Neural cell (in vitro differentiated cells): ENCODE measurements around the gene KCNMB2. TPM values are rescaled to one million over a fixed set of nuclear protein-coding genes. Genes with fewer than 3 reads are reported as not detected.

ENCODE experiments used
- H2AFZ ChIP-seq: fragments of 200-600, 300-800 bp; sonication (generic), shearing (Covaris generic); 2 replicates; pipeline ENCODE4 v1.6.0; 2014; ENCODE audit warnings: low read depth, mild to moderate bottlenecking, antibody characterized with exemption, low read length, moderate library complexity
- H3F3A ChIP-seq: fragments of 200-600 bp; shearing (Covaris generic); 2 replicates; pipeline ENCODE4 v1.6.1; 2016; ENCODE audit warnings: mild to moderate bottlenecking, moderate library complexity, mixed read lengths, antibody characterized with exemption, low read length; ENCODE audit not compliant: insufficient read depth, poor library complexity, severe bottlenecking
- H3K27ac ChIP-seq: fragments of 200-600, 300-800 bp; sonication (generic), shearing (Covaris generic); 2 replicates; pipeline ENCODE4 v1.5.1; 2014; ENCODE audit warnings: mild to moderate bottlenecking, low read length, moderate library complexity
- H3K27me3 ChIP-seq: fragments of 300-800, 200-600 bp; sonication (generic), shearing (Covaris generic); 2 replicates; pipeline ENCODE4 v1.6.0; 2014; ENCODE audit warnings: mild to moderate bottlenecking, low read depth, low read length, moderate library complexity; ENCODE audit not compliant: insufficient read depth
- H3K36me3 ChIP-seq: fragments of 300-800, 200-600 bp; sonication (generic), shearing (Covaris generic); 2 replicates; pipeline ENCODE4 v1.5.1; 2014; ENCODE audit warnings: mild to moderate bottlenecking, antibody characterized with exemption, low read length, moderate library complexity; ENCODE audit not compliant: insufficient read depth
- H3K4me2 ChIP-seq: fragments of 300-800, 200-600 bp; sonication (generic), shearing (Covaris generic); 2 replicates; pipeline ENCODE4 v1.6.0; 2014; ENCODE audit warnings: mild to moderate bottlenecking, low read length
- H3K4me3 ChIP-seq: fragments of 300-800, 200-600 bp; sonication (generic), shearing (Covaris generic); 2 replicates; pipeline ENCODE4 v1.5.1; 2014; ENCODE audit warnings: mild to moderate bottlenecking, low read length, moderate library complexity
- H3K79me2 ChIP-seq: fragments of 200-600 bp; shearing (Covaris generic); replicated peaks from 2 replicates; pipeline ENCODE4 v1.6.0; 2014; ENCODE audit warnings: mild to moderate bottlenecking, low read length, moderate library complexity; ENCODE audit not compliant: insufficient read depth
- H3K9ac ChIP-seq: fragments of 300-800, 200-600 bp; sonication (generic), shearing (Covaris generic); 2 replicates; pipeline ENCODE4 v1.6.1; 2016; ENCODE audit warnings: mild to moderate bottlenecking, low read length, mixed read lengths
- H3K9me2 ChIP-seq: fragments of 200-600 bp; shearing (Covaris generic); 2 replicates; pipeline ENCODE4 v1.6.1; 2016; ENCODE audit warnings: mild to moderate bottlenecking, low read length, mixed read lengths; ENCODE audit not compliant: insufficient read depth
- H3K9me3 ChIP-seq: fragments of 200-600, 300-800 bp; sonication (generic), shearing (Covaris generic); 2 replicates; pipeline ENCODE4 v1.6.1; 2016; ENCODE audit warnings: mild to moderate bottlenecking, mixed run types, low read length, moderate library complexity, mixed read lengths
- H4K20me1 ChIP-seq: fragments of 200-600 bp; shearing (Covaris generic); 2 replicates; pipeline ENCODE4 v1.6.1; 2016; ENCODE audit warnings: mild to moderate bottlenecking, mixed run types; ENCODE audit not compliant: insufficient read depth
- EP300 ChIP-seq: fragments of 450-650 bp; conservative IDR thresholded peaks from 2 replicates; pipeline ENCODE4 v1.6.1; 2014; ENCODE audit warnings: antibody characterized with exemption, mild to moderate bottlenecking, moderate library complexity; ENCODE audit not compliant: poor library complexity, severe bottlenecking
- EZH2 ChIP-seq: fragments of 200-600, 300-800 bp; shearing (Covaris generic), sonication (generic); IDR thresholded peaks from 2 replicates; pipeline ENCODE4 v1.6.1; 2014; ENCODE audit warnings: antibody characterized with exemption, low read length, borderline replicate concordance, mild to moderate bottlenecking; ENCODE audit not compliant: insufficient read depth, poor library complexity, severe bottlenecking
- RAD21 ChIP-seq: fragments of 450-650 bp; conservative IDR thresholded peaks from 2 replicates; pipeline ENCODE4 v1.6.1; 2014; ENCODE audit warnings: antibody characterized with exemption, mild to moderate bottlenecking, moderate library complexity
- SMC3 ChIP-seq: fragments of 450-650 bp; conservative IDR thresholded peaks from 2 replicates; pipeline ENCODE4 v1.6.1; 2014; ENCODE audit warnings: antibody characterized with exemption, mild to moderate bottlenecking, moderate library complexity; ENCODE audit not compliant: poor library complexity
- TAF1 ChIP-seq: IDR thresholded peaks from 2 replicates; pipeline ENCODE4 v1.6.1; 2012; ENCODE audit warnings: low read depth
- polyA plus RNA-seq: library from polyadenylated mRNA; depleted of rRNA; stranded (reverse); fragments of >200 nt; gene quantifications from 2 replicates; pipeline ENCODE4 v1.2.3, GENCODE V29; 2014
- TF ChIP-seq, protein P1 (sequence below): IDR thresholded peaks from 2 replicates; pipeline ENCODE4 v1.6.1; 2012; ENCODE audit warnings: borderline replicate concordance
- TF ChIP-seq, protein P2 (sequence below): fragments of 450-650 bp; IDR thresholded peaks from 2 replicates; pipeline ENCODE4 v1.5.1; 2014; ENCODE audit warnings: antibody characterized with exemption, mild to moderate bottlenecking, moderate library complexity; ENCODE audit not compliant: poor library complexity, severe bottlenecking

Gene KCNMB2
- polyA plus RNA-seq, 1 donor from 2014 or later, result 0.93 TPM

DNA sequence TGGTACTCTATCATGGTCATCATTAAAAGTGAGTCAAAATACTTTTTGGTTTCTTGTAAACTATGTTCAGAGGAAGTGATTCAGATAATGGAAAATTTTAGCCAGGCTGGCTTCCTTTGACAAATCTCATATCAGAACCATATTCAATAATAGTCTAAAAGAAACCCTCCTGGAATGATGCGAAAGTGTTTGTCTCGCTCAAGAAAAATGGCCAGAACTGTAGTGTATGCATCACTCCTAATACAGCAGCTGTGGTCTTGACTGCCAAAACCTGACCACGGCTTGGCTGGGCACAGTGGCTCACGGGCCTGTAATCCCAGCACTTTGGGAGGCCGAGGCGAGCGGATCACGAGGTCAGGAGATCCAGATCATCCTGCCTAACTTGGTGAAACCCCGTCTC lies 35.6 kb upstream of the KCNMB2 start:
- H3F3A ChIP-seq, result no peaks in the 10 kb centered on the region
- H3K4me2 ChIP-seq, result no peak overlapping the region
- H2AFZ ChIP-seq, result no peak overlapping the region
- TF ChIP-seq TAF1 (no peak), EP300 (no peak), EZH2 (no peak), SMC3 (no peak), RAD21 (no peak)
- TF ChIP-seq, protein P1, sequence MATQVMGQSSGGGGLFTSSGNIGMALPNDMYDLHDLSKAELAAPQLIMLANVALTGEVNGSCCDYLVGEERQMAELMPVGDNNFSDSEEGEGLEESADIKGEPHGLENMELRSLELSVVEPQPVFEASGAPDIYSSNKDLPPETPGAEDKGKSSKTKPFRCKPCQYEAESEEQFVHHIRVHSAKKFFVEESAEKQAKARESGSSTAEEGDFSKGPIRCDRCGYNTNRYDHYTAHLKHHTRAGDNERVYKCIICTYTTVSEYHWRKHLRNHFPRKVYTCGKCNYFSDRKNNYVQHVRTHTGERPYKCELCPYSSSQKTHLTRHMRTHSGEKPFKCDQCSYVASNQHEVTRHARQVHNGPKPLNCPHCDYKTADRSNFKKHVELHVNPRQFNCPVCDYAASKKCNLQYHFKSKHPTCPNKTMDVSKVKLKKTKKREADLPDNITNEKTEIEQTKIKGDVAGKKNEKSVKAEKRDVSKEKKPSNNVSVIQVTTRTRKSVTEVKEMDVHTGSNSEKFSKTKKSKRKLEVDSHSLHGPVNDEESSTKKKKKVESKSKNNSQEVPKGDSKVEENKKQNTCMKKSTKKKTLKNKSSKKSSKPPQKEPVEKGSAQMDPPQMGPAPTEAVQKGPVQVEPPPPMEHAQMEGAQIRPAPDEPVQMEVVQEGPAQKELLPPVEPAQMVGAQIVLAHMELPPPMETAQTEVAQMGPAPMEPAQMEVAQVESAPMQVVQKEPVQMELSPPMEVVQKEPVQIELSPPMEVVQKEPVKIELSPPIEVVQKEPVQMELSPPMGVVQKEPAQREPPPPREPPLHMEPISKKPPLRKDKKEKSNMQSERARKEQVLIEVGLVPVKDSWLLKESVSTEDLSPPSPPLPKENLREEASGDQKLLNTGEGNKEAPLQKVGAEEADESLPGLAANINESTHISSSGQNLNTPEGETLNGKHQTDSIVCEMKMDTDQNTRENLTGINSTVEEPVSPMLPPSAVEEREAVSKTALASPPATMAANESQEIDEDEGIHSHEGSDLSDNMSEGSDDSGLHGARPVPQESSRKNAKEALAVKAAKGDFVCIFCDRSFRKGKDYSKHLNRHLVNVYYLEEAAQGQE, result no peak
- TF ChIP-seq, protein P2, sequence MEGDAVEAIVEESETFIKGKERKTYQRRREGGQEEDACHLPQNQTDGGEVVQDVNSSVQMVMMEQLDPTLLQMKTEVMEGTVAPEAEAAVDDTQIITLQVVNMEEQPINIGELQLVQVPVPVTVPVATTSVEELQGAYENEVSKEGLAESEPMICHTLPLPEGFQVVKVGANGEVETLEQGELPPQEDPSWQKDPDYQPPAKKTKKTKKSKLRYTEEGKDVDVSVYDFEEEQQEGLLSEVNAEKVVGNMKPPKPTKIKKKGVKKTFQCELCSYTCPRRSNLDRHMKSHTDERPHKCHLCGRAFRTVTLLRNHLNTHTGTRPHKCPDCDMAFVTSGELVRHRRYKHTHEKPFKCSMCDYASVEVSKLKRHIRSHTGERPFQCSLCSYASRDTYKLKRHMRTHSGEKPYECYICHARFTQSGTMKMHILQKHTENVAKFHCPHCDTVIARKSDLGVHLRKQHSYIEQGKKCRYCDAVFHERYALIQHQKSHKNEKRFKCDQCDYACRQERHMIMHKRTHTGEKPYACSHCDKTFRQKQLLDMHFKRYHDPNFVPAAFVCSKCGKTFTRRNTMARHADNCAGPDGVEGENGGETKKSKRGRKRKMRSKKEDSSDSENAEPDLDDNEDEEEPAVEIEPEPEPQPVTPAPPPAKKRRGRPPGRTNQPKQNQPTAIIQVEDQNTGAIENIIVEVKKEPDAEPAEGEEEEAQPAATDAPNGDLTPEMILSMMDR, result no peak
- H3K9me2 ChIP-seq, result no peaks in the 10 kb centered on the region
- no peaks in the 10 kb centered on the region for H4K20me1 ChIP-seq
- H3K27me3 ChIP-seq, result no peaks in the 10 kb centered on the region
- no peak overlapping the region for H3K27ac ChIP-seq
- no peaks in the 10 kb centered on the region for H3K9me3 ChIP-seq
- H3K9ac ChIP-seq, result no peak overlapping the region
- H3K79me2 ChIP-seq, result no peaks in the 10 kb centered on the region
- H3K36me3 ChIP-seq, result no peaks in the 10 kb centered on the region
- no peak overlapping the region for H3K4me3 ChIP-seq

DNA sequence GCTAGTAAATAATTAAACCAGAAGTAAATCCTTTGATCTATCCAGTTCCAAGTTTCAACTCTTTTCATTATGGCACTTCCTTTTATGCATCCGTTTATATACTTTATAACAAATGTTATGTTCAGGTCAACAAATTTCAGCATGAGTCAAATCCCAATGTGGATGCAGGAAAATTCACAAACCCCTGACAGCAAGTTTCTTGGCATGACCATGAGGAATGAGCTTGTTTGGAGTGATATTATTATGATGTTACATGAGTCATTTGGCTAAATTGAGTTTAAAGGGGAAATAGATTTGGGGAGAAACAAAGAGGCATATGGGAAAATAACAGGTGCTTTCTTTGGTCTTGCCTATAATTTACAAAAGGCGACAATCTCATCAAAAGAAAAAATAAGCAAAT lies 32.1 kb upstream of the KCNMB2 start:
- Histone ChIP-seq H3K79me2 (no peaks in the 10 kb centered on the region), H3K27ac (no peak overlapping the region), H2AFZ (no peak overlapping the region), H3F3A (no peaks in the 10 kb centered on the region), H4K20me1 (no peaks in the 10 kb centered on the region), H3K4me2 (no peak overlapping the region), H3K9me3 (no peaks in the 10 kb centered on the region), H3K36me3 (no peaks in the 10 kb centered on the region), H3K9me2 (no peaks in the 10 kb centered on the region), H3K27me3 (no peaks in the 10 kb centered on the region), H3K4me3 (no peak overlapping the region), H3K9ac (no peak overlapping the region)
- no peak for TF ChIP-seq TAF1
- TF ChIP-seq, protein P1, result no peak
